Loucy (cell line): ENCODE measurements around the gene ELP2.

Experiments
- H2AFZ ChIP-seq: fragments of 200-600 bp; sonication (generic); 2 replicates; pipeline ENCODE4 v1.6.0; 2016; ENCODE audit warnings: antibody characterized with exemption, mild to moderate bottlenecking, low read length, moderate library complexity
- H3F3A ChIP-seq: fragments of 200-600 bp; 2 replicates; pipeline ENCODE4 v1.6.0; 2016; ENCODE audit warnings: antibody characterized with exemption, low read depth, mild to moderate bottlenecking
- H3K27me3 ChIP-seq: fragments of 200-600 bp; sonication (generic); 2 replicates; pipeline ENCODE4 v1.6.1; 2014; ENCODE audit warnings: low read length, mild to moderate bottlenecking; ENCODE audit not compliant: insufficient read depth, poor library complexity, severe bottlenecking
- H3K36me3 ChIP-seq: fragments of 200-600 bp; sonication (generic); 2 replicates; pipeline ENCODE4 v1.6.1; 2016; ENCODE audit warnings: low read length; ENCODE audit not compliant: insufficient read depth
- H3K4me1 ChIP-seq: fragments of 200-600 bp; sonication (generic); 2 replicates; pipeline ENCODE4 v1.5.1; 2014; ENCODE audit warnings: low read length, mild to moderate bottlenecking; ENCODE audit not compliant: insufficient read depth, poor library complexity, severe bottlenecking
- H3K4me2 ChIP-seq: fragments of 200-600 bp; sonication (generic); 2 replicates; pipeline ENCODE4 v1.6.0; 2014; ENCODE audit warnings: antibody characterized with exemption, low read length, low read depth, mild to moderate bottlenecking; ENCODE audit not compliant: poor library complexity, severe bottlenecking
- H3K4me3 ChIP-seq: fragments of 200-600 bp; sonication (generic); 2 replicates; pipeline ENCODE4 v1.5.1; 2014; ENCODE audit warnings: low read length, mild to moderate bottlenecking, mixed read lengths; ENCODE audit not compliant: poor library complexity, severe bottlenecking
- H3K79me2 ChIP-seq: fragments of 200-600 bp; sonication (generic); 2 replicates; pipeline ENCODE4 v1.6.1; 2014; ENCODE audit warnings: low read length; ENCODE audit not compliant: insufficient read depth
- H3K9ac ChIP-seq: fragments of 200-600 bp; sonication (generic); 2 replicates; pipeline ENCODE4 v1.6.0; 2014; ENCODE audit warnings: mild to moderate bottlenecking, low read depth, low read length, moderate library complexity; ENCODE audit not compliant: poor library complexity, severe bottlenecking
- H3K9me2 ChIP-seq: fragments of 200-600 bp; sonication (generic); replicated peaks from 2 replicates; pipeline ENCODE4 v1.6.1; 2016; ENCODE audit warnings: low read depth, low read length, mixed read lengths
- H3K9me3 ChIP-seq: fragments of 200-600 bp; sonication (generic); 2 replicates; pipeline ENCODE4 v1.6.1; 2014; ENCODE audit warnings: mild to moderate bottlenecking, antibody characterized with exemption, low read length, low read depth; ENCODE audit not compliant: insufficient read depth
- H4K20me1 ChIP-seq: fragments of 200-600 bp; sonication (generic); 2 replicates; pipeline ENCODE4 v1.6.0; 2014; ENCODE audit warnings: antibody characterized with exemption, low read length, mild to moderate bottlenecking; ENCODE audit not compliant: insufficient read depth, poor library complexity, severe bottlenecking
- EZH2phosphoT487 ChIP-seq: fragments of 200-600 bp; IDR thresholded peaks from 2 replicates; pipeline ENCODE4 v1.6.1; 2018; ENCODE audit warnings: antibody characterized with exemption, mild to moderate bottlenecking, moderate library complexity, borderline replicate concordance
- TF ChIP-seq, protein P1 (sequence below): fragments of 200-600 bp; sonication (generic); conservative IDR thresholded peaks from 2 replicates; pipeline ENCODE4 v1.5.1; 2014; ENCODE audit warnings: mild to moderate bottlenecking, antibody characterized with exemption, low read length

Gene ELP2

GRCh38 chr18:36214811-36215210 lies 85.1 kb downstream of the ELP2 start:
- H2AFZ ChIP-seq, result no peak overlapping the region
- no peaks in the 10 kb centered on the region for H3K36me3 ChIP-seq
- no peak overlapping the region for H3K4me3 ChIP-seq
- H4K20me1 ChIP-seq, result no peaks in the 10 kb centered on the region
- H3K4me1 ChIP-seq, result no peaks in the 10 kb centered on the region
- H3K4me2 ChIP-seq, result no peak overlapping the region
- H3K9me2 ChIP-seq, result no peaks in the 10 kb centered on the region
- H3F3A ChIP-seq, result no peaks in the 10 kb centered on the region
- TF ChIP-seq, protein P1, sequence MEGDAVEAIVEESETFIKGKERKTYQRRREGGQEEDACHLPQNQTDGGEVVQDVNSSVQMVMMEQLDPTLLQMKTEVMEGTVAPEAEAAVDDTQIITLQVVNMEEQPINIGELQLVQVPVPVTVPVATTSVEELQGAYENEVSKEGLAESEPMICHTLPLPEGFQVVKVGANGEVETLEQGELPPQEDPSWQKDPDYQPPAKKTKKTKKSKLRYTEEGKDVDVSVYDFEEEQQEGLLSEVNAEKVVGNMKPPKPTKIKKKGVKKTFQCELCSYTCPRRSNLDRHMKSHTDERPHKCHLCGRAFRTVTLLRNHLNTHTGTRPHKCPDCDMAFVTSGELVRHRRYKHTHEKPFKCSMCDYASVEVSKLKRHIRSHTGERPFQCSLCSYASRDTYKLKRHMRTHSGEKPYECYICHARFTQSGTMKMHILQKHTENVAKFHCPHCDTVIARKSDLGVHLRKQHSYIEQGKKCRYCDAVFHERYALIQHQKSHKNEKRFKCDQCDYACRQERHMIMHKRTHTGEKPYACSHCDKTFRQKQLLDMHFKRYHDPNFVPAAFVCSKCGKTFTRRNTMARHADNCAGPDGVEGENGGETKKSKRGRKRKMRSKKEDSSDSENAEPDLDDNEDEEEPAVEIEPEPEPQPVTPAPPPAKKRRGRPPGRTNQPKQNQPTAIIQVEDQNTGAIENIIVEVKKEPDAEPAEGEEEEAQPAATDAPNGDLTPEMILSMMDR, result no peak
- no peak for TF ChIP-seq EZH2phosphoT487
- no peaks in the 10 kb centered on the region for H3K27me3 ChIP-seq
- no peak overlapping the region for H3K9ac ChIP-seq
- no peaks in the 10 kb centered on the region for H3K9me3 ChIP-seq
- H3K79me2 ChIP-seq, result no peaks in the 10 kb centered on the region

GRCh38 chr18:36215577-36215976 lies 85.9 kb downstream of the ELP2 start:
- H3K9ac ChIP-seq, result no peak overlapping the region
- H3K9me3 ChIP-seq, result no peaks in the 10 kb centered on the region
- no peaks in the 10 kb centered on the region for H3K4me1 ChIP-seq
- H4K20me1 ChIP-seq, result no peaks in the 10 kb centered on the region
- H3K27me3 ChIP-seq, result no peaks in the 10 kb centered on the region
- no peaks in the 10 kb centered on the region for H3F3A ChIP-seq
- no peak overlapping the region for H3K4me2 ChIP-seq
- H2AFZ ChIP-seq, result no peak overlapping the region
- H3K4me3 ChIP-seq, result no peak overlapping the region
- TF ChIP-seq, protein P1, result no peak
- no peak for TF ChIP-seq EZH2phosphoT487
- H3K9me2 ChIP-seq, result no peaks in the 10 kb centered on the region
- H3K36me3 ChIP-seq, result no peaks in the 10 kb centered on the region
- no peaks in the 10 kb centered on the region for H3K79me2 ChIP-seq

- Histone ChIP-seq H3F3A (no peaks in the 10 kb centered on the region), H3K4me2 (no peak overlapping the region), H2AFZ (no peak overlapping the region), H3K9ac (no peak overlapping the region), H3K4me3 (no peak overlapping the region), H3K36me3 (no peaks in the 10 kb centered on the region), H3K27me3 (no peaks in the 10 kb centered on the region), H3K9me2 (no peaks in the 10 kb centered on the region), H3K79me2 (no peaks in the 10 kb centered on the region), H4K20me1 (no peaks in the 10 kb centered on the region), H3K9me3 (no peaks in the 10 kb centered on the region), H3K4me1 (no peaks in the 10 kb centered on the region)
- TF ChIP-seq, protein P1, result no peak
- TF ChIP-seq EZH2phosphoT487, result no peak
These were observed 87.6 kb downstream of the ELP2 start for GRCh38 chr18:36217348-36217747.
